ENCODE results near the gene MASP2. TPM values are rescaled to one million over a fixed set of nuclear protein-coding genes. Genes with fewer than 3 reads are reported as not detected.
A peak's percentile ranks its signal among the peaks of the same experiment; 100 is the strongest.
"Not testable (repeated sequence)": the region's sequence is repeated elsewhere in the genome, so short reads cannot be mapped to it uniquely, and the experiment has no call there.

Gene MASP2
- total RNA-seq, 1 experiment from 2014 or later = 0.50 TPM

- Histone ChIP-seq H3K4me3 (ENCODE audit: low read depth, low read length) (no peak overlapping the region), H3K4me1 (no peaks in the 10 kb centered on the region), H3K9me3 (no peaks in the 10 kb centered on the region), H3K36me3 (ENCODE audit: control insufficient read depth, insufficient read depth, low read length) (peaks cover 2% of the 10 kb centered on the region), H3K27me3 (replicated peaks; ENCODE audit: control insufficient read depth, insufficient read depth, low read length) (no peaks in the 10 kb centered on the region)
- ChIA-PET POLR2A (no interaction called here), CTCF (no interaction called here)
- Mint-ChIP-seq H3K36me3 (ENCODE audit: insufficient read depth, unreplicated experiment) (peaks cover 97% of the 10 kb centered on the region), H3K9me3 (ENCODE audit: unreplicated experiment) (no peaks in the 10 kb centered on the region), H3K4me1 (ENCODE audit: low read depth, unreplicated experiment) (no peaks in the 10 kb centered on the region), H3K4me3 (ENCODE audit: unreplicated experiment) (no peak overlapping the region), H3K27me3 (ENCODE audit: insufficient read depth, unreplicated experiment) (no peaks in the 10 kb centered on the region), H3K27ac (ENCODE audit: unreplicated experiment) (no peak overlapping the region)
- no peak for DNase-seq
- no TSS peak for BruUV-seq (replicated peaks)
- no peak for TF ChIP-seq CTCF (IDR thresholded peaks at IDR 0.05; ENCODE audit: insufficient read depth in 1 of 2, low read depth in 1 of 2, low read length in 1 of 2, severe bottlenecking in 1 of 2, unreplicated experiment in 1 of 2)
- intact Hi-C loops (cut with micrococcal nuclease; ENCODE audit: unreplicated experiment) = no loop called here
These were observed 27.1 kb downstream of the MASP2 start for GRCh38 chr1:11019971-11020370.

- H3K4me3 Mint-ChIP-seq (ENCODE audit: unreplicated experiment); H3K27me3 ChIP-seq (replicated peaks; ENCODE audit: control insufficient read depth, insufficient read depth, low read length); BruUV-seq (replicated peaks); DNase-seq; H3K4me1 ChIP-seq; intact Hi-C loops (cut with micrococcal nuclease; ENCODE audit: unreplicated experiment); H3K4me1 Mint-ChIP-seq (ENCODE audit: low read depth, unreplicated experiment); H3K27me3 Mint-ChIP-seq (ENCODE audit: insufficient read depth, unreplicated experiment); H3K4me3 ChIP-seq (ENCODE audit: low read depth, low read length); H3K36me3 ChIP-seq (ENCODE audit: control insufficient read depth, insufficient read depth, low read length); POLR2A ChIA-PET; H3K27ac Mint-ChIP-seq (ENCODE audit: unreplicated experiment); H3K9me3 ChIP-seq; CTCF ChIA-PET; H3K9me3 Mint-ChIP-seq (ENCODE audit: unreplicated experiment): not testable (repeated sequence)
- peaks cover 97% of the 10 kb centered on the region for H3K36me3 Mint-ChIP-seq (ENCODE audit: insufficient read depth, unreplicated experiment)
These were observed 27.7 kb downstream of the MASP2 start for GRCh38 chr1:11019358-11019757.

- no peak for TF ChIP-seq CTCF (IDR thresholded peaks at IDR 0.05; ENCODE audit: insufficient read depth in 1 of 2, low read depth in 1 of 2, low read length in 1 of 2, severe bottlenecking in 1 of 2, unreplicated experiment in 1 of 2)
- DNase-seq = no peak
- H3K4me3 Mint-ChIP-seq (ENCODE audit: unreplicated experiment) = peak overlapping the region; percentile 82
- peaks cover 57% of the 10 kb centered on the region for H3K36me3 Mint-ChIP-seq (ENCODE audit: insufficient read depth, unreplicated experiment)
- BruUV-seq (replicated peaks) = no TSS peak
- H3K36me3 ChIP-seq (ENCODE audit: control insufficient read depth, insufficient read depth, low read length) = peaks cover 2% of the 10 kb centered on the region
- intact Hi-C loops (cut with micrococcal nuclease; ENCODE audit: unreplicated experiment) = no loop called here
- ChIA-PET POLR2A (interaction anchor here (1.1 kb wide), 1 partner anchor 47 kb away, joined by 3 read pairs; the partner anchor contains the start of gene SRM), CTCF (no interaction called here)
- H3K9me3 Mint-ChIP-seq (ENCODE audit: unreplicated experiment) = no peaks in the 10 kb centered on the region
- no peaks in the 10 kb centered on the region for H3K27me3 Mint-ChIP-seq (ENCODE audit: insufficient read depth, unreplicated experiment)
- H3K27ac Mint-ChIP-seq (ENCODE audit: unreplicated experiment) = peak overlapping the region; percentile 99
- peaks cover 6% of the 10 kb centered on the region for H3K4me1 Mint-ChIP-seq (ENCODE audit: low read depth, unreplicated experiment)
- H3K4me3 ChIP-seq (ENCODE audit: low read depth, low read length) = peak overlapping the region; percentile 98
- no peaks in the 10 kb centered on the region for H3K9me3 ChIP-seq
- no peaks in the 10 kb centered on the region for H3K27me3 ChIP-seq (replicated peaks; ENCODE audit: control insufficient read depth, insufficient read depth, low read length)
- peaks cover 8% of the 10 kb centered on the region for H3K4me1 ChIP-seq
These were observed 33.9 kb downstream of the MASP2 start for GRCh38 chr1:11013160-11013531.
